H9 (cell line): ENCODE data around the gene SCRN3. TPM values are rescaled to one million over a fixed set of nuclear protein-coding genes. Genes with fewer than 3 reads are reported as not detected.

Experiments
- DNase-seq: peaks from one replicate; pipeline ENCODE4 v3.0.0-alpha.2; 2017
- H2AFZ ChIP-seq: one replicate; pipeline ENCODE4 v1.6.1; 2013; ENCODE audit warnings: mild to moderate bottlenecking, low read length, control low read depth, moderate library complexity
- H2AK5ac ChIP-seq: 2 replicates; pipeline ENCODE4 v1.6.1; 2013; ENCODE audit warnings: low read length, control low read depth, mixed read lengths; ENCODE audit not compliant: insufficient read length
- H2BK120ac ChIP-seq: one replicate; pipeline ENCODE4 v1.6.1; 2013; ENCODE audit warnings: low read depth, mild to moderate bottlenecking, low read length, control low read depth, inconsistent platforms; ENCODE audit not compliant: poor library complexity, severe bottlenecking
- H2BK12ac ChIP-seq: 2 replicates; pipeline ENCODE4 v1.6.1; 2013; ENCODE audit warnings: low read length, control low read depth, mixed read lengths, low read depth; ENCODE audit not compliant: insufficient read length
- H2BK15ac ChIP-seq: 2 replicates; pipeline ENCODE4 v1.6.1; 2013; ENCODE audit warnings: low read depth, low read length, control low read depth
- H2BK20ac ChIP-seq: one replicate; pipeline ENCODE4 v1.6.1; 2013; ENCODE audit warnings: low read depth, mild to moderate bottlenecking, low read length, control low read depth, inconsistent platforms; ENCODE audit not compliant: poor library complexity, severe bottlenecking
- H2BK5ac ChIP-seq: 2 replicates; pipeline ENCODE4 v1.6.1; 2013; ENCODE audit warnings: low read length, control low read depth, mixed read lengths; ENCODE audit not compliant: insufficient read length
- H3K14ac ChIP-seq: 2 replicates; pipeline ENCODE4 v1.6.1; 2013; ENCODE audit warnings: low read length, control low read depth; ENCODE audit not compliant: insufficient read depth
- H3K18ac ChIP-seq: 2 replicates; pipeline ENCODE4 v1.6.1; 2013; ENCODE audit warnings: low read depth, mild to moderate bottlenecking, mixed read lengths, low read length, control low read depth; ENCODE audit not compliant: insufficient read length
- H3K23ac ChIP-seq: 2 replicates; pipeline ENCODE4 v1.6.1; 2013; ENCODE audit warnings: low read length, control low read depth, mixed read lengths, low read depth; ENCODE audit not compliant: insufficient read length
- H3K23me2 ChIP-seq: 2 replicates; pipeline ENCODE4 v1.6.1; 2013; ENCODE audit warnings: low read depth, mild to moderate bottlenecking, mixed read lengths, low read length, control low read depth; ENCODE audit not compliant: insufficient read length, poor library complexity, severe bottlenecking
- H3K27ac ChIP-seq: 2 replicates; pipeline ENCODE4 v1.5.1; 2013; ENCODE audit warnings: low read length, control low read depth, mixed read lengths, low read depth; ENCODE audit not compliant: insufficient read length
- H3K27me3 ChIP-seq: 2 replicates; pipeline ENCODE4 v1.6.1; 2013; ENCODE audit warnings: low read length, control low read depth, inconsistent platforms; ENCODE audit not compliant: insufficient read depth
- H3K4ac ChIP-seq: 2 replicates; pipeline ENCODE4 v1.6.1; 2013; ENCODE audit warnings: low read depth, mild to moderate bottlenecking, control low read depth, inconsistent platforms, low read length, moderate library complexity
- H3K4me1 ChIP-seq: 2 replicates; pipeline ENCODE4 v1.6.1; 2013; ENCODE audit warnings: low read length, control low read depth, inconsistent platforms; ENCODE audit not compliant: insufficient read depth
- H3K4me2 ChIP-seq: 2 replicates; pipeline ENCODE4 v1.6.1; 2013; ENCODE audit warnings: low read length, control low read depth, mixed read lengths; ENCODE audit not compliant: insufficient read length, insufficient read depth
- H3K56ac ChIP-seq: 2 replicates; pipeline ENCODE4 v1.6.1; 2013; ENCODE audit warnings: low read depth, mild to moderate bottlenecking, mixed read lengths, low read length, control low read depth; ENCODE audit not compliant: insufficient read length
- H3K79me1 ChIP-seq: 2 replicates; pipeline ENCODE4 v1.6.1; 2013; ENCODE audit warnings: low read depth, mild to moderate bottlenecking, moderate library complexity, low read length, control low read depth, inconsistent platforms; ENCODE audit not compliant: insufficient read depth, poor library complexity, severe bottlenecking
- H3K79me2 ChIP-seq: 2 replicates; pipeline ENCODE4 v1.6.1; 2013; ENCODE audit warnings: low read length, control low read depth, inconsistent platforms; ENCODE audit not compliant: insufficient read depth
- H3K9ac ChIP-seq: 2 replicates; pipeline ENCODE4 v1.6.1; 2013; ENCODE audit warnings: low read length, control low read depth, mixed read lengths; ENCODE audit not compliant: insufficient read length; ENCODE audit errors: extremely low read depth
- H3K9me3 ChIP-seq: one replicate; pipeline ENCODE4 v1.6.1; 2013; ENCODE audit warnings: low read depth, low read length, inconsistent platforms; ENCODE audit not compliant: control insufficient read depth
- H3T11ph ChIP-seq: one replicate; pipeline ENCODE4 v1.6.1; 2013; ENCODE audit warnings: mild to moderate bottlenecking, low read length, control low read depth, inconsistent platforms
- H4K20me1 ChIP-seq: one replicate; pipeline ENCODE4 v1.6.1; 2013; ENCODE audit not compliant: control insufficient read depth, insufficient read length, insufficient read depth
- H4K5ac ChIP-seq: 2 replicates; pipeline ENCODE4 v1.6.1; 2013; ENCODE audit warnings: low read depth, mild to moderate bottlenecking, mixed read lengths, low read length, control low read depth; ENCODE audit not compliant: insufficient read length
- H4K8ac ChIP-seq: replicated peaks from 2 replicates; pipeline ENCODE4 v1.6.1; 2013; ENCODE audit warnings: low read length, control low read depth, mixed read lengths, low read depth; ENCODE audit not compliant: insufficient read length
- H4K91ac ChIP-seq: 2 replicates; pipeline ENCODE4 v1.6.1; 2013; ENCODE audit warnings: low read depth, mild to moderate bottlenecking, moderate library complexity, mixed read lengths, low read length, control low read depth; ENCODE audit not compliant: insufficient read length
- H3K27ac Mint-ChIP-seq, 3 experiments: 2 replicates in 2 of 3; 3 replicates in 1 of 3; pipeline ENCODE4 v1.8.0; 2020 to 2021; ENCODE audit warnings: mixed read lengths in 3 of 3, mild to moderate bottlenecking in 1 of 3, moderate library complexity in 1 of 3
- H3K27me3 Mint-ChIP-seq: 2 replicates; pipeline ENCODE4 v1.8.0; 2021; ENCODE audit warnings: low read depth, mild to moderate bottlenecking, moderate library complexity, mixed read lengths
- H3K36me3 Mint-ChIP-seq, 3 experiments: 2 replicates in 2 of 3; 3 replicates in 1 of 3; pipeline ENCODE4 v1.8.0; 2020 to 2021; ENCODE audit warnings: low read depth in 3 of 3, mixed read lengths in 3 of 3; ENCODE audit not compliant: insufficient read depth in 1 of 3
- H3K4me1 Mint-ChIP-seq, 2 experiments: 2 replicates each; pipeline ENCODE4 v1.8.0; 2020; ENCODE audit warnings: mixed read lengths in 2 of 2
- H3K4me3 Mint-ChIP-seq, 2 experiments: 2 replicates in 1 of 2; 3 replicates in 1 of 2; pipeline ENCODE4 v1.8.0; 2020 to 2021; ENCODE audit warnings: mild to moderate bottlenecking in 2 of 2, mixed read lengths in 2 of 2, moderate library complexity in 1 of 2
- H3K9me3 Mint-ChIP-seq, 2 experiments: 2 replicates in 1 of 2; 3 replicates in 1 of 2; pipeline ENCODE4 v1.8.0; 2020; ENCODE audit warnings: mild to moderate bottlenecking in 2 of 2, mixed read lengths in 2 of 2, moderate library complexity in 1 of 2
- CTCF ChIP-seq: fragments of 200-600 bp; sonication (generic); conservative IDR thresholded peaks from 3 replicates; pipeline ENCODE4 v1.8.0; 2021; ENCODE audit warnings: antibody characterized with exemption, mild to moderate bottlenecking
- WGBS: extraction: QIAGEN DNeasy Blood & Tissue Kit; methylation state at CpG from one replicate; pipeline ENCODE4 v1.1.7; 2013; ENCODE audit warnings: missing lambda C conversion rate, low lambda C conversion rate, mixed read lengths; ENCODE audit not compliant: insufficient read length; ENCODE audit errors: extremely low coverage; 5-methylcytosine and 5-hydroxymethylcytosine counted together
- total RNA-seq: library from RNA; stranded (reverse); gene quantifications from 2 replicates; pipeline ENCODE4 v1.2.1, GENCODE V29; 2021

The SCRN3 gene
- total RNA-seq, 1 experiment from 2014 or later = 8.7 TPM

DNA sequence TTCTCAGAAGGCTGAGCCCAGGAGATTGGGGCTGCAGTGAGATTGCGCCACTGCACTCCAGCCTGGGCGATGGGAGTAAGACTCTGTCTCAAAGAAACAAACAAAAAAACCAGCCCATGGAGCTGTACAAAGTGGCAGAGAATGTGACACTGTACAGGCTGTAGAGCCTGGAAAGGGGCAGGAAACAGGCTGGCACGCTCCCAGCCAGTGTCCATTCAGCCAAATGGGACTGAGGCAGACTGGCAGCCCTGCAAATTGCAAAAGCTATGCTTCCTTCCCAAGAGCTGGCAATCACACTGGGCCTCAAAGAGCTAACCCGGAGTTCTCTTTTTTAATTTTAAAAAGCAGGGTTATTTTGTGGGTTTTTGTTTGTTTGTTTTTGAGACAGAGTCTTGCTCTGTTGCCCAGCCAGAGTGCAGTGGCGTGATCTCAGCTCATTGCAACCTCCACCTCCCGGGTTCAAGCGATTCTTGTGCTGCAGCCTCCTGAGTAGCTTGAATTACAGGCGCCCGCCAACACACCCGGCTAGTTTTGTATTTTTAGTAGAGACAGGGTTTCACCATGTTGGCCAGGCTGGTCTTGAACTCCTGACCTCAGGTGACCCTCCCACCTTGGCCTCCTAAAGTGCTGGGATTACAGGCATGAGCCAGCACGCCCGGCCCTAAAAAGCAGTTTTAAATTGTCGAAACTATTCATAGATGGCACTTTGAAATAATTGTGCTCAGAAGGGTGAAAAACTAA, 42.8 kb downstream of the SCRN3 start:
- H3K4me2 ChIP-seq = no peak overlapping the region
- H3K4me3 Mint-ChIP-seq = no peak overlapping the region
- no peak overlapping the region for H4K8ac ChIP-seq
- H4K5ac ChIP-seq = no peak overlapping the region
- no peaks in the 10 kb centered on the region for H3K9me3 ChIP-seq
- no peak overlapping the region for H2AK5ac ChIP-seq
- no peak overlapping the region for H2BK120ac ChIP-seq
- H3K27ac Mint-ChIP-seq = no peak overlapping the region
- H3K4me1 Mint-ChIP-seq = peaks cover 8 to 11% of the 10 kb centered on the region in 2 experiments
- no peaks in the 10 kb centered on the region for H3K79me1 ChIP-seq
- H3K9ac ChIP-seq = no peak overlapping the region
- WGBS = no CpG with 5 or more reads among the region's 13 CpGs
- H2BK15ac ChIP-seq = no peak overlapping the region
- H2AFZ ChIP-seq = no peak overlapping the region
- H3K27ac ChIP-seq = no peak overlapping the region
- H2BK5ac ChIP-seq = no peak overlapping the region
- no peak for TF ChIP-seq CTCF
- no peaks in the 10 kb centered on the region for H3K9me3 Mint-ChIP-seq
- H3K23me2 ChIP-seq = no peaks in the 10 kb centered on the region
- no peaks in the 10 kb centered on the region for H3K27me3 ChIP-seq
- H3K79me2 ChIP-seq = no peaks in the 10 kb centered on the region
- no peak overlapping the region for H2BK12ac ChIP-seq
- no peak overlapping the region for H3K4ac ChIP-seq
- no peaks in the 10 kb centered on the region for H4K20me1 ChIP-seq
- H3T11ph ChIP-seq = no peak overlapping the region
- H3K56ac ChIP-seq = no peak overlapping the region
- H3K18ac ChIP-seq = no peak overlapping the region
- no peak overlapping the region for H3K23ac ChIP-seq
- H4K91ac ChIP-seq = no peak overlapping the region
- H3K27me3 Mint-ChIP-seq = no peaks in the 10 kb centered on the region
- H3K4me1 ChIP-seq = no peaks in the 10 kb centered on the region; the same call in 1 of the 2 replicates
- no peaks in the 10 kb centered on the region for H3K36me3 Mint-ChIP-seq
- no peak overlapping the region for H2BK20ac ChIP-seq
- H3K14ac ChIP-seq = no peak overlapping the region
- DNase-seq = no peak
